Amniotic epithelial cell (primary cell): ENCODE results near the gene CSF3.

Experiments used
- DNase-seq: peaks from one replicate; pipeline ENCODE4 v3.0.0-alpha.2; 2010; ENCODE audit warnings: low read depth

CSF3 gene

GRCh38 chr17:40015005-40015997, at the start of gene CSF3:
CSF3 (plus strand) TSS chr17:40015440; CDS start chr17:40015475, 35 bp downstream.
- no peak for DNase-seq

GRCh38 chr17:39966771-39967170, 48.5 kb upstream of the CSF3 start:
- no peak for DNase-seq

GRCh38 chr17:39968761-39969160, 46.5 kb upstream of the CSF3 start:
- no peak for DNase-seq

- DNase-seq, result no peak
Measured at GRCh38 chr17:39969375-39969774, 45.9 kb upstream of the CSF3 start.

GRCh38 chr17:39970157-39970692, 45.0 kb upstream of the CSF3 start:
- no peak for DNase-seq

GRCh38 chr17:39971076-39971603, 44.1 kb upstream of the CSF3 start:
- no peak for DNase-seq

GRCh38 chr17:39972271-39972670, 43.0 kb upstream of the CSF3 start:
- peak; percentile 33 for DNase-seq

GRCh38 chr17:39973496-39973895, 41.7 kb upstream of the CSF3 start:
- DNase-seq, result peak; percentile 87

GRCh38 chr17:39974433-39974832, 40.8 kb upstream of the CSF3 start:
- no peak for DNase-seq

GRCh38 chr17:39975801-39976200, 39.4 kb upstream of the CSF3 start:
- no peak for DNase-seq

GRCh38 chr17:39979016-39979670, 36.1 kb upstream of the CSF3 start:
- peak; percentile 98 for DNase-seq

- DNase-seq, result peak; percentile 75
Measured at GRCh38 chr17:39979893-39980350, 35.3 kb upstream of the CSF3 start.

GRCh38 chr17:39980351-39981206, 34.7 kb upstream of the CSF3 start, which contains the start of gene PSMD3:
PSMD3 (plus strand) TSS chr17:39980807; CDS start chr17:39980971, 164 bp downstream.
- DNase-seq, result peak; percentile 99

- no peak for DNase-seq
Measured at GRCh38 chr17:39981207-39981741, 34.0 kb upstream of the CSF3 start.

GRCh38 chr17:39981766-39982375, 33.4 kb upstream of the CSF3 start:
- no peak for DNase-seq

GRCh38 chr17:39988206-39988810, 26.9 kb upstream of the CSF3 start:
- no peak for DNase-seq

GRCh38 chr17:39994448-39994847, 20.8 kb upstream of the CSF3 start:
- DNase-seq, result no peak

GRCh38 chr17:39995438-39995837, 19.8 kb upstream of the CSF3 start:
- DNase-seq, result no peak

- DNase-seq, result no peak
Measured at GRCh38 chr17:39996162-39996561, 19.1 kb upstream of the CSF3 start.

- DNase-seq, result no peak
Measured at GRCh38 chr17:39996800-39997199, 18.4 kb upstream of the CSF3 start.
